Thyroid gland (tissue), 4 donors: ENCODE results near the gene IZUMO3.

Source experiments
- POLR2A ChIP-seq, 2 donors: fragments of 450-650 bp; IDR thresholded peaks; one replicate each; pipeline ENCODE4 v1.6.1; 2017; ENCODE audit warnings: antibody characterized with exemption in 2 of 2, mild to moderate bottlenecking in 2 of 2, moderate library complexity in 1 of 2
- TF ChIP-seq, protein P1 (sequence below), 6 experiments: fragments of 200-600 bp in 3 of 6; fragments of 450-650 bp in 3 of 6; sonication (generic) in 3 of 6; IDR thresholded peaks; one replicate each; pipeline ENCODE4 v1.5.1; 2016 to 2019; ENCODE audit warnings: antibody characterized with exemption in 6 of 6, mild to moderate bottlenecking in 2 of 6, inconsistent platforms in 1 of 6, moderate library complexity in 1 of 6

DNA sequence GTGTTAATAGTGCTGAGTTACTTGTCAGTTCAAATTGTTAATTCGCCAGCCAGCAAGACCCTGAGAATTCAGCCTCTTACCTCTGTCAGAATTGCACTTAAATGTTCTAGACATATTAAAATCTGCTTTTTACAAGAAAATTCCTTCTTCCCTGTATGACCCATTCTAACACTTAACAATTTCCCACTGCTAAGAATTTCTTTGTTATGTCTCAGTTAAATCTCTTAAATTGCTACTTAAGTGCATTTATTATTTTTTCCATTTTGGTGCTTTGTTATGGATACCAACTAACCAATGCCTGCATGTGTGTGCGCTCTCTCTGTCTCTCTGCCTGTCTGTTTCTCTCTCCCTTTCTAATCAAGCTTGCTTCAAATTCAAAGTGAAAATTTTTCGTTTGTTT lies 44.9 kb downstream of the IZUMO3 start:
- TF ChIP-seq POLR2A (IDR thresholded peaks at IDR 0.05), result no peak
- TF ChIP-seq, protein P1, sequence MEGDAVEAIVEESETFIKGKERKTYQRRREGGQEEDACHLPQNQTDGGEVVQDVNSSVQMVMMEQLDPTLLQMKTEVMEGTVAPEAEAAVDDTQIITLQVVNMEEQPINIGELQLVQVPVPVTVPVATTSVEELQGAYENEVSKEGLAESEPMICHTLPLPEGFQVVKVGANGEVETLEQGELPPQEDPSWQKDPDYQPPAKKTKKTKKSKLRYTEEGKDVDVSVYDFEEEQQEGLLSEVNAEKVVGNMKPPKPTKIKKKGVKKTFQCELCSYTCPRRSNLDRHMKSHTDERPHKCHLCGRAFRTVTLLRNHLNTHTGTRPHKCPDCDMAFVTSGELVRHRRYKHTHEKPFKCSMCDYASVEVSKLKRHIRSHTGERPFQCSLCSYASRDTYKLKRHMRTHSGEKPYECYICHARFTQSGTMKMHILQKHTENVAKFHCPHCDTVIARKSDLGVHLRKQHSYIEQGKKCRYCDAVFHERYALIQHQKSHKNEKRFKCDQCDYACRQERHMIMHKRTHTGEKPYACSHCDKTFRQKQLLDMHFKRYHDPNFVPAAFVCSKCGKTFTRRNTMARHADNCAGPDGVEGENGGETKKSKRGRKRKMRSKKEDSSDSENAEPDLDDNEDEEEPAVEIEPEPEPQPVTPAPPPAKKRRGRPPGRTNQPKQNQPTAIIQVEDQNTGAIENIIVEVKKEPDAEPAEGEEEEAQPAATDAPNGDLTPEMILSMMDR (IDR thresholded peaks at IDR 0.05), result no peak
